SK-N-SH (cell line): ENCODE results near the gene ARID3A. TPM values are rescaled to one million over a fixed set of nuclear protein-coding genes. Genes with fewer than 3 reads are reported as not detected.
A peak's percentile ranks its signal among the peaks of the same experiment; 100 is the strongest.
"Not testable (repeated sequence)": the region's sequence is repeated elsewhere in the genome, so short reads cannot be mapped to it uniquely, and the experiment has no call there.

Experiments used
- CTCF ChIA-PET: fragments of 300-600, 350-600 bp; formaldehyde crosslinking; extraction: SDS; loops from one replicate; lab custom pipeline; 2021; lab: Yijun Ruan, JAX
- POLR2A ChIA-PET: fragments of 350-600 bp; sonication (Branson Sonifier 250); formaldehyde crosslinking; extraction: SDS; loops from one replicate; lab custom pipeline; 2020; ENCODE audit warnings: antibody characterized with exemption, inconsistent platforms; lab: Yijun Ruan, JAX
- DNase-seq: peaks from one replicate; pipeline ENCODE4 v3.0.0; 2012
- H2AFZ ChIP-seq: fragments of 200-600 bp; sonication (generic); 2 replicates; pipeline ENCODE4 v1.8.1; 2016; ENCODE audit warnings: antibody characterized with exemption, mild to moderate bottlenecking, low read depth
- H3F3A ChIP-seq: fragments of 200-600 bp; sonication (generic); replicated peaks from 2 replicates; pipeline ENCODE3; 2016; ENCODE audit warnings: antibody characterized with exemption, mild to moderate bottlenecking; ENCODE audit not compliant: insufficient read depth
- H3K27ac ChIP-seq, 2 experiments: fragments of 200-500 bp in 1 of 2; fragments of 200-600 bp in 1 of 2; sonication (Bioruptor generic) in 1 of 2; sonication (generic), shearing (Covaris generic) in 1 of 2; 2 replicates each; pipeline versions ENCODE4 v1.5.1 to v1.6.1; 2014 to 2016; ENCODE audit warnings: low read depth in 2 of 2, inconsistent platforms in 1 of 2, low read length in 1 of 2, mild to moderate bottlenecking in 1 of 2, mixed read lengths in 1 of 2
- H3K27me3 ChIP-seq: fragments of 200-600 bp; sonication (generic), shearing (Covaris generic); 2 replicates; pipeline ENCODE4 v1.6.1; 2016; ENCODE audit warnings: mixed run types; ENCODE audit not compliant: insufficient read depth
- H3K36me3 ChIP-seq, 2 experiments: fragments of 200-500 bp in 1 of 2; fragments of 200-600 bp in 1 of 2; sonication (Bioruptor generic) in 1 of 2; sonication (generic) in 1 of 2; replicated peaks in 1 of 2; 2 replicates each; pipeline versions ENCODE3 to v1.5.1; 2014 to 2016; ENCODE audit warnings: low read length in 1 of 2, mild to moderate bottlenecking in 1 of 2; ENCODE audit not compliant: insufficient read depth in 2 of 2, control insufficient read depth in 1 of 2
- H3K4me1 ChIP-seq, 2 experiments: fragments of 200-500 bp in 1 of 2; fragments of 200-600 bp in 1 of 2; sonication (Bioruptor generic) in 1 of 2; sonication (generic), shearing (Covaris generic) in 1 of 2; 2 replicates each; pipeline versions ENCODE4 v1.5.1 to v1.6.1; 2014 to 2016; ENCODE audit warnings: low read depth in 1 of 2, low read length in 1 of 2, mixed run types in 1 of 2; ENCODE audit not compliant: insufficient read depth in 2 of 2, control insufficient read depth in 1 of 2
- H3K4me2 ChIP-seq: fragments of 200-600 bp; sonication (generic), shearing (Covaris generic); 2 replicates; pipeline ENCODE4 v1.6.1; 2017; ENCODE audit warnings: mixed run types
- H3K4me3 ChIP-seq, 2 experiments: fragments of 200-500 bp in 1 of 2; fragments of 200-600 bp in 1 of 2; sonication (Bioruptor generic) in 1 of 2; sonication (generic), shearing (Covaris generic) in 1 of 2; 2 replicates each; pipeline versions ENCODE4 v1.5.1 to v1.8.1; 2014 to 2016; ENCODE audit warnings: low read depth in 2 of 2, inconsistent platforms in 1 of 2, low read length in 1 of 2, mild to moderate bottlenecking in 1 of 2, mixed read lengths in 1 of 2, moderate library complexity in 1 of 2
- H3K79me2 ChIP-seq: fragments of 200-600 bp; sonication (generic); 2 replicates; pipeline ENCODE4 v1.8.1; 2017; ENCODE audit warnings: mild to moderate bottlenecking; ENCODE audit not compliant: insufficient read depth
- H3K9ac ChIP-seq: fragments of 200-600 bp; sonication (generic); 2 replicates; pipeline ENCODE4 v1.6.1; 2017; ENCODE audit warnings: mixed run types
- H3K9me2 ChIP-seq: fragments of 200-600 bp; sonication (generic); 2 replicates; pipeline ENCODE4 v1.6.1; 2017; ENCODE audit warnings: mixed run types
- H3K9me3 ChIP-seq: fragments of 200-600 bp; sonication (generic); 2 replicates; pipeline ENCODE4 v1.6.1; 2017; ENCODE audit warnings: mixed run types, mild to moderate bottlenecking, moderate library complexity
- H4K20me1 ChIP-seq: fragments of 200-600 bp; sonication (generic); 2 replicates; pipeline ENCODE4 v1.6.1; 2017; ENCODE audit warnings: mild to moderate bottlenecking, mixed run types; ENCODE audit not compliant: insufficient read depth
- CHD2 ChIP-seq: fragments of 150-350 bp; IDR thresholded peaks from 2 replicates; pipeline ENCODE4 v1.6.1; 2018; ENCODE audit warnings: low read length; ENCODE audit not compliant: partially characterized antibody
- EP300 ChIP-seq, 2 experiments: IDR thresholded peaks; 2 replicates each; pipeline versions ENCODE4 v1.4.0 to v1.6.1; 2012; ENCODE audit warnings: borderline replicate concordance in 1 of 2, low read depth in 1 of 2, low read length in 1 of 2
- EZH2phosphoT487 ChIP-seq: fragments of 200-600 bp; sonication (generic); IDR thresholded peaks from 2 replicates; pipeline ENCODE4 v1.6.1; 2017; ENCODE audit warnings: low read depth, mixed run types, mild to moderate bottlenecking, antibody characterized with exemption, moderate library complexity, borderline replicate concordance
- FOSL2 ChIP-seq: IDR thresholded peaks from 2 replicates; pipeline ENCODE4 v1.4.0; 2012; ENCODE audit warnings: low read depth, mild to moderate bottlenecking, moderate library complexity, borderline replicate concordance
- FOXJ3 ChIP-seq: sonication (generic); formaldehyde crosslinking; IDR thresholded peaks from 2 replicates; pipeline ENCODE4 v1.5.1; 2020; ENCODE audit warnings: mild to moderate bottlenecking, missing genetic modification reagents
- FOXM1 ChIP-seq: IDR thresholded peaks from 2 replicates; pipeline ENCODE4 v1.4.0; 2012; ENCODE audit warnings: low read depth, mild to moderate bottlenecking
- MXI1 ChIP-seq: IDR thresholded peaks from 2 replicates; pipeline ENCODE4 v1.6.1; 2012; ENCODE audit warnings: mild to moderate bottlenecking, low read depth, low read length, improper control_type of control experiment
- RCOR1 ChIP-seq: fragments of 150-350 bp; IDR thresholded peaks from 2 replicates; pipeline ENCODE4 v1.6.1; 2017; ENCODE audit warnings: antibody characterized with exemption, low read length
- RFX5 ChIP-seq: IDR thresholded peaks from 2 replicates; pipeline ENCODE4 v1.6.1; 2012; ENCODE audit warnings: mild to moderate bottlenecking, improper control_type of control experiment, low read length
- SIN3A ChIP-seq: IDR thresholded peaks from 2 replicates; pipeline ENCODE4 v1.6.1; 2012; ENCODE audit warnings: low read depth, mild to moderate bottlenecking, low read length, moderate library complexity, borderline replicate concordance
- TCF12 ChIP-seq: IDR thresholded peaks from 2 replicates; pipeline ENCODE4 v1.4.0; 2012
- USF1 ChIP-seq: IDR thresholded peaks from 2 replicates; pipeline ENCODE4 v1.4.0; 2012; ENCODE audit warnings: low read depth, borderline replicate concordance
- ZBTB33 ChIP-seq: IDR thresholded peaks from 2 replicates; pipeline ENCODE4 v1.4.0; 2012; ENCODE audit warnings: low read depth, borderline replicate concordance
- WGBS: methylation state at CpG from one replicate; pipeline ENCODE4 v1.1.6; 2017; ENCODE audit warnings: low lambda C conversion rate; 5-methylcytosine and 5-hydroxymethylcytosine counted together
- polyA plus RNA-seq, 3 experiments: library from polyadenylated mRNA; depleted of rRNA; stranded (reverse); fragments of >200 nt; gene quantifications; 2 replicates each; pipeline ENCODE4 v1.2.3, GENCODE V29; 2012
- TF ChIP-seq, protein P1 (sequence below): fragments of 150-350 bp; IDR thresholded peaks from 2 replicates; pipeline ENCODE4 v1.6.1; 2017; ENCODE audit warnings: antibody characterized with exemption, low read length, low read depth, borderline replicate concordance

The ARID3A gene
- polyA plus RNA-seq, 1 of the 3 experiments (the other 2 are of a cell fraction) = 8.6 TPM

DNA sequence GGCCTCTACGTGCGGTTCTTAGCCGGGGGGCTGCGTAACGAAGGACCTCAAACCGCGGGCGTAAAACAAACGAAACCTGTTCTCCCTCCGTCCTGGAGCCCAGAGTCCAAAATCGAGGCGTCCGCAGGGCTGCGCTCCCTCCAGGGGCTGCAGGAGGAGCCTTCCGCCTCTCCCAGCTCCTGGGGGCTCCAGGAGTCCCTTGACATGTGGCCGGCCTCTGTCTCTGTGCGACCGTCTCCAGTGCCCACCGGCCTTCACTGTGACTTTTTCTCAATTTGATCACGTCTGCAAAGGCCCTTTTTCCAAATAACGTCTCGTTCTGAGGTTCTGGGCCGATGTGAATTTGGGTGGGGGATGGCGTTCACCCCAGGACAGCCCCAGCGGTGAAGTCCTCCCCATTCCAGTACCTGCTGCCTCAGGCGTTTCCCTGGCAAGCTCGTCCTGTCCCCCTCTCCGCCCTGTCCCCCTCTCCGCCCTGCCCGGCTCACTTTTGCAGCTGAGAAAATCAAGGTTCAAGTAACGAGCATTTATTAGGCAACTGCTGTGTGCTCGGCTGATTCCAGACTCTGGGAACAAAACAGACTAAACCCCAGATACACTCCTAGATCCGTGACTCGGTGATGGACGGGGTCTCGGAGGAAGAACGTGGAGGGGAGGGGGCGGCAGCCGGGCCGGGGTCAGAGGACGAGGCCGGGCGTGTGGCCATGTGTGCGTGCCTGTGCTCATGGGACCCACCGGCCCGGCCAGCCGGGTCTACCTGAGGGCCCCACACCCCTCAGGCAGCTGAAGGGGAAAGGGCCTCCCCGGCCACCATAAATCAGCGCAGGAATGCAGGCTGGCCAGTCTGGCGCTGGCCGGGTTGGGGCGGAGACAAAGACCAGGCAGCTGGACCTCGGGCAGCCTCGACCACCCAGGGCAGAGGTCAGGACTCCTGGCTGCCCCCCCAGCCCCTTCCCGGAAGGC lies 30.2 kb downstream of the ARID3A start:
- POLR2A ChIA-PET = no interaction called here
- Histone ChIP-seq H4K20me1 (peaks cover 24% of the 10 kb centered on the region; the same call in 1 of the 2 replicates), H3K4me2 (peak overlapping the region; percentile 37; the same call in 1 of the 2 replicates), H2AFZ (no peak overlapping the region), H3K36me3 (no peaks in the 10 kb centered on the region), H3K27ac (peak overlapping the region in 1 of 2 experiments; percentile 67; a peak in 1 of 4 replicates), H3K4me3 (no peak overlapping the region), H3K4me1 (peaks cover 5 to 21% of the 10 kb centered on the region in 2 experiments; a peak in 2 of 4 replicates), H3K9me3 (no peaks in the 10 kb centered on the region), H3K9me2 (no peaks in the 10 kb centered on the region), H3K9ac (no peak overlapping the region), H3K27me3 (no peaks in the 10 kb centered on the region), H3K79me2 (no peaks in the 10 kb centered on the region), H3F3A (no peaks in the 10 kb centered on the region)
- WGBS = 90% methylated on average over 35 of the region's 55 CpGs
- DNase-seq = no peak
- TF ChIP-seq, protein P1, sequence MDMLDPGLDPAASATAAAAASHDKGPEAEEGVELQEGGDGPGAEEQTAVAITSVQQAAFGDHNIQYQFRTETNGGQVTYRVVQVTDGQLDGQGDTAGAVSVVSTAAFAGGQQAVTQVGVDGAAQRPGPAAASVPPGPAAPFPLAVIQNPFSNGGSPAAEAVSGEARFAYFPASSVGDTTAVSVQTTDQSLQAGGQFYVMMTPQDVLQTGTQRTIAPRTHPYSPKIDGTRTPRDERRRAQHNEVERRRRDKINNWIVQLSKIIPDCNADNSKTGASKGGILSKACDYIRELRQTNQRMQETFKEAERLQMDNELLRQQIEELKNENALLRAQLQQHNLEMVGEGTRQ = no peak
- TF ChIP-seq CHD2 (no peak), SIN3A (no peak), EP300 (IDR thresholded peaks at IDR 0.05; ENCODE audit: borderline replicate concordance in 1 of 2, low read depth in 1 of 2, low read length in 1 of 2) (no peak), TCF12 (no peak), FOSL2 (no peak)
- CTCF ChIA-PET = interaction anchor here (0.9 to 2.0 kb wide), 6 partner anchors 8 to 266 kb away, joined by 3 to 12 read pairs (median 3); partner anchors contain the start of gene WDR18

- H3K9me3 ChIP-seq = no peaks in the 10 kb centered on the region
- CTCF ChIA-PET = interaction anchor here (0.9 to 2.0 kb wide), 5 partner anchors 12 to 92 kb away, joined by 3 to 12 read pairs (median 3); partner anchors contain the start of gene WDR18
- no peak overlapping the region for H2AFZ ChIP-seq
- peaks cover 0 to 2% of the 10 kb centered on the region in 2 experiments for H3K36me3 ChIP-seq
- H3K4me3 ChIP-seq = no peak overlapping the region
- peak overlapping the region; percentile 37; the same call in 1 of the 2 replicates for H3K4me2 ChIP-seq
- peaks cover 5 to 21% of the 10 kb centered on the region in 2 experiments; a peak in 2 of 4 replicates for H3K4me1 ChIP-seq
- no peak overlapping the region for H3K9ac ChIP-seq
- DNase-seq = peak; percentile 82
- POLR2A ChIA-PET = no interaction called here
- no peak for TF ChIP-seq FOXJ3
- TF ChIP-seq RFX5 = no peak
- TF ChIP-seq EZH2phosphoT487 = no peak
- TF ChIP-seq RCOR1 = 0 out of 2 replicates have a peak, but pooled peaks have one; percentile 31
- TF ChIP-seq ZBTB33 = no peak
- TF ChIP-seq MXI1 = no peak
- no peak for TF ChIP-seq USF1
- TF ChIP-seq FOXM1 = no peak
- WGBS = 23% methylated on average over 15 of the region's 27 CpGs
- H4K20me1 ChIP-seq = peaks cover 24% of the 10 kb centered on the region; the same call in 1 of the 2 replicates
- no peaks in the 10 kb centered on the region for H3K9me2 ChIP-seq
- no peaks in the 10 kb centered on the region for H3F3A ChIP-seq
- H3K27me3 ChIP-seq = no peaks in the 10 kb centered on the region
- no peaks in the 10 kb centered on the region for H3K79me2 ChIP-seq
- peak overlapping the region in 1 of 2 experiments; percentile 67; a peak in 1 of 4 replicates for H3K27ac ChIP-seq
These were observed 31.1 kb downstream of the ARID3A start for GRCh38 chr19:956766-957440.

DNA sequence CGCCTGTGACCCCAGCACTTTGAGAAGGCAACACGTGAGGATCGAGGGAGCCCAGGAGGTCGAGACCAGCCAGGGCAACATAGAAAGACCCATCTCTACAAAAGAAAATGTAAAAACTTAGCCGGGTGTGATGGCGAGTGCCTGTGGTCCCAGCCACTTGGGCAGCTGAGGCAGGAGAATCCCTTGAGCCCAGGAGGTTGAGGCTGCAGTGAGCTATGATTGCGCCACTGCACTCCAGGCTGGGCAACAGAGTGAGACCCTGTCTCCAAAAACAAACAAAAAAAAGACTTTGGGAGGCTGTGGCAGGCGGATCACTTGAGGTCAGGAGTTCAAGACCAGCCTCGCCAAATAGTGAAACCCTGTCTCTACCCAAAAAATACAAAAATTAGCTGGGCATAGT lies 31.7 kb downstream of the ARID3A start:
- peaks cover 24% of the 10 kb centered on the region; the same call in 1 of the 2 replicates for H4K20me1 ChIP-seq
- H3K36me3 ChIP-seq, H3K9ac ChIP-seq, H3F3A ChIP-seq, H3K4me3 ChIP-seq, H3K9me2 ChIP-seq, H3K27me3 ChIP-seq, H3K79me2 ChIP-seq, H2AFZ ChIP-seq, DNase-seq, H3K4me2 ChIP-seq, H3K9me3 ChIP-seq: not testable (repeated sequence)
- H3K4me1 ChIP-seq = peaks cover 5 to 21% of the 10 kb centered on the region in 2 experiments; a peak in 2 of 4 replicates
- CTCF ChIA-PET = interaction anchor here (0.7 to 1.1 kb wide), 2 partner anchors 93 to 1338 kb away, joined by 3 to 4 read pairs; no protein-coding TSS in a partner anchor
- POLR2A ChIA-PET = interaction anchor here (0.7 to 0.9 kb wide), 2 partner anchors 19 to 34 kb away, joined by 3 read pairs; no protein-coding TSS in a partner anchor
- peak overlapping the region in 1 of 2 experiments; percentile 51; a peak in 1 of 4 replicates for H3K27ac ChIP-seq
- 99% methylated on average over 9 of the region's 9 CpGs for WGBS
